Hepatocyte (in vitro differentiated cells): ENCODE data around the gene NRP1.

Experiments
- CTCF ChIP-seq: fragments of 200-600 bp; sonication (generic); IDR thresholded peaks from 2 replicates; pipeline ENCODE4 v1.5.1; 2016; ENCODE audit warnings: antibody characterized with exemption, mild to moderate bottlenecking; ENCODE audit not compliant: poor library complexity
- EZH2 ChIP-seq: fragments of 200-600 bp; sonication (generic); IDR thresholded peaks from 2 replicates; pipeline ENCODE4 v1.6.1; 2016; ENCODE audit warnings: antibody characterized with exemption, mild to moderate bottlenecking, borderline replicate concordance

GRCh38 chr10:33240258-33240657 is 94.2 kb downstream of the NRP1 start:
- no peak for TF ChIP-seq CTCF
- no peak for TF ChIP-seq EZH2
